Fibroblast of lung (primary cell): ENCODE data around the gene LYSMD2.
A peak's percentile ranks its signal among the peaks of the same experiment; 100 is the strongest.

ENCODE experiments used
- CTCF ChIP-seq, 2 donors: IDR thresholded peaks in 1 of 2; conservative IDR thresholded peaks in 1 of 2; 1 replicate in 1 of 2; 2 replicates in 1 of 2; pipeline ENCODE4 v1.5.1; 2011 to 2012; ENCODE audit warnings: low read length in 2 of 2, control low read depth in 1 of 2, inconsistent platforms in 1 of 2, low read depth in 1 of 2, mild to moderate bottlenecking in 1 of 2
- EZH2 ChIP-seq: IDR thresholded peaks from 2 replicates; pipeline ENCODE4 v1.5.1; 2012; ENCODE audit warnings: low read length, control low read depth, mild to moderate bottlenecking; ENCODE audit errors: missing control alignments

GRCh38 chr15:51727141-51727897 is 10.1 kb downstream of the LYSMD2 start:
- TF ChIP-seq EZH2 (no peak), CTCF (conservative IDR thresholded peaks at IDR 0.05 in 1 of 2, IDR thresholded peaks at IDR 0.05 in 1 of 2; ENCODE audit: low read depth in 1 of 2, low read length in 2 of 2) (peak; percentile 15 to 34)
